GM19463 (cell line): ENCODE results near the gene ZNF41.

ENCODE experiments used
- ATAC-seq: cut with Tn5 transposase; IDR thresholded peaks from one replicate; pipeline ENCODE4 v1.9.1; 2021; ENCODE audit warnings: mild to moderate bottlenecking, moderate library complexity; ENCODE audit not compliant: unreplicated experiment

ZNF41 gene

DNA sequence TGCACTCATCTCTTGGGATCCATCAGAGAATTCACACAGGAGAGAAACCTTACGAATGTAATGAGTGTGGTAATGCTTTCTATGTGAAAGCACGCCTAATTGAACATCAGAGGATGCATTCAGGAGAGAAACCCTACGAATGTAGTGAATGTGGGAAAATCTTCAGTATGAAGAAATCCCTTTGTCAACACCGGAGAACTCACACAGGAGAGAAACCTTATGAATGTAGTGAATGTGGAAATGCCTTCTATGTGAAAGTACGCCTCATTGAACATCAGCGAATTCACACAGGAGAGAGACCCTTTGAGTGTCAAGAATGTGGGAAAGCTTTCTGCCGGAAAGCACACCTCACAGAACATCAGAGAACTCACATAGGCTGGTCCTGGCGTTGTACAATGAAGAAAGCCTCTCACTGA lies 69.8 kb downstream of the ZNF41 start:
- no peak for ATAC-seq
